GM10248 (cell line): ENCODE results near the gene TMOD1.

Source experiments
- CTCF ChIA-PET: fragments of 300-600 bp; sonication (Branson Sonifier 250); formaldehyde crosslinking; extraction: SDS; loops from one replicate; lab custom pipeline; 2021; ENCODE audit warnings: antibody characterized with exemption; lab: Yijun Ruan, JAX
- POLR2A ChIA-PET: fragments of 350-650 bp; sonication (Branson Sonifier 250); formaldehyde crosslinking; extraction: SDS; loops from one replicate; lab custom pipeline; 2020; ENCODE audit warnings: antibody characterized with exemption; lab: Yijun Ruan, JAX
- DNase-seq: peaks from one replicate; pipeline ENCODE4 v3.0.0; 2012; ENCODE audit errors: extremely low spot score
- CTCF ChIP-seq: IDR thresholded peaks from 2 replicates; pipeline ENCODE4 v1.5.1; 2012; ENCODE audit warnings: mild to moderate bottlenecking, low read depth; ENCODE audit errors: extremely low read depth, missing control alignments, control extremely low read depth

Gene TMOD1

GRCh38 chr9:97504381-97505216 lies 3.1 kb downstream of the TMOD1 start:
- CTCF ChIA-PET, result interaction anchor here (1.1 to 12.7 kb wide), 10 partner anchors 14 to 112 kb away, joined by 3 to 159 read pairs (median 6); no protein-coding TSS in a partner anchor

GRCh38 chr9:97505845-97506244 lies 4.4 kb downstream of the TMOD1 start:
- no peak for TF ChIP-seq CTCF
- POLR2A ChIA-PET, result no interaction called here
- DNase-seq, result no peak
- CTCF ChIA-PET, result interaction anchor here (1.1 to 12.7 kb wide), 8 partner anchors 9 to 133 kb away, joined by 3 to 159 read pairs (median 6); no protein-coding TSS in a partner anchor

More at GRCh38 chr9:97504381-97505216, 3.1 kb downstream of the TMOD1 start:
- no peak for TF ChIP-seq CTCF
- no peak for DNase-seq
- POLR2A ChIA-PET, result no interaction called here

- ChIA-PET CTCF (interaction anchor here (0.9 to 12.7 kb wide), 11 partner anchors 9 to 132 kb away, joined by 3 to 159 read pairs (median 4); no protein-coding TSS in a partner anchor), POLR2A (interaction anchor here (0.6 kb wide), 1 partner anchor 9 kb away, joined by 3 read pairs; no protein-coding TSS in a partner anchor)
- DNase-seq, result no peak
- TF ChIP-seq CTCF, result no peak
Observed at GRCh38 chr9:97506306-97506705, 4.8 kb downstream of the TMOD1 start.

- POLR2A ChIA-PET, result interaction anchor here (0.6 kb wide), 1 partner anchor 9 kb away, joined by 3 read pairs; no protein-coding TSS in a partner anchor
- CTCF ChIA-PET, result interaction anchor here (0.9 to 12.7 kb wide), 9 partner anchors 12 to 132 kb away, joined by 3 to 159 read pairs (median 4); no protein-coding TSS in a partner anchor
- TF ChIP-seq CTCF, result no peak
- DNase-seq, result no peak
Observed at GRCh38 chr9:97506787-97507186, 5.3 kb downstream of the TMOD1 start.

- TF ChIP-seq CTCF, result no peak
- DNase-seq, result no peak
- ChIA-PET CTCF (interaction anchor here (0.9 to 12.7 kb wide), 5 partner anchors 11 to 91 kb away, joined by 3 to 159 read pairs (median 16); no protein-coding TSS in a partner anchor), POLR2A (no interaction called here)
Observed at GRCh38 chr9:97507428-97507984, 6.0 kb downstream of the TMOD1 start.

GRCh38 chr9:97508852-97509251 lies 7.4 kb downstream of the TMOD1 start:
- ChIA-PET POLR2A (interaction anchor here (0.6 kb wide), 1 partner anchor 632 kb away, joined by 5 read pairs; no protein-coding TSS in a partner anchor), CTCF (interaction anchor here (0.9 to 2.7 kb wide), 5 partner anchors 8 to 106 kb away, joined by 3 to 24 read pairs (median 4); partner anchors contain the start of gene TMOD1)
- no peak for DNase-seq
- no peak for TF ChIP-seq CTCF
